ENCODE data around the gene KCNJ3.
"Not testable (repeated sequence)": the region's sequence is repeated elsewhere in the genome, so short reads cannot be mapped to it uniquely, and the experiment has no call there.

KCNJ3 gene

GRCh38 chr2:154844513-154844912, 146.0 kb downstream of the KCNJ3 start:
- H3K36me3 ChIP-seq = no peaks in the 10 kb centered on the region
- H3K4me1 ChIP-seq (ENCODE audit: control insufficient read depth in 1 of 2, insufficient read depth in 1 of 2, low read depth in 1 of 2, low read length in 1 of 2) = no peaks in the 10 kb centered on the region
- no peaks in the 10 kb centered on the region for H3K9me3 ChIP-seq
- no peak overlapping the region for H3K4me3 ChIP-seq (ENCODE audit: low read depth in 1 of 2, low read length in 1 of 2)
- TF ChIP-seq, protein P1, sequence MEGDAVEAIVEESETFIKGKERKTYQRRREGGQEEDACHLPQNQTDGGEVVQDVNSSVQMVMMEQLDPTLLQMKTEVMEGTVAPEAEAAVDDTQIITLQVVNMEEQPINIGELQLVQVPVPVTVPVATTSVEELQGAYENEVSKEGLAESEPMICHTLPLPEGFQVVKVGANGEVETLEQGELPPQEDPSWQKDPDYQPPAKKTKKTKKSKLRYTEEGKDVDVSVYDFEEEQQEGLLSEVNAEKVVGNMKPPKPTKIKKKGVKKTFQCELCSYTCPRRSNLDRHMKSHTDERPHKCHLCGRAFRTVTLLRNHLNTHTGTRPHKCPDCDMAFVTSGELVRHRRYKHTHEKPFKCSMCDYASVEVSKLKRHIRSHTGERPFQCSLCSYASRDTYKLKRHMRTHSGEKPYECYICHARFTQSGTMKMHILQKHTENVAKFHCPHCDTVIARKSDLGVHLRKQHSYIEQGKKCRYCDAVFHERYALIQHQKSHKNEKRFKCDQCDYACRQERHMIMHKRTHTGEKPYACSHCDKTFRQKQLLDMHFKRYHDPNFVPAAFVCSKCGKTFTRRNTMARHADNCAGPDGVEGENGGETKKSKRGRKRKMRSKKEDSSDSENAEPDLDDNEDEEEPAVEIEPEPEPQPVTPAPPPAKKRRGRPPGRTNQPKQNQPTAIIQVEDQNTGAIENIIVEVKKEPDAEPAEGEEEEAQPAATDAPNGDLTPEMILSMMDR (IDR thresholded peaks at IDR 0.05) = no peak
- no peak overlapping the region for H3K27ac ChIP-seq
- no peaks in the 10 kb centered on the region for H3K27me3 ChIP-seq

- Histone ChIP-seq H3K4me1 (ENCODE audit: control insufficient read depth in 1 of 2, insufficient read depth in 1 of 2, low read depth in 1 of 2, low read length in 1 of 2) (no peaks in the 10 kb centered on the region), H3K4me3 (ENCODE audit: low read depth in 1 of 2, low read length in 1 of 2) (no peak overlapping the region), H3K9me3 (no peaks in the 10 kb centered on the region), H3K27me3 (no peaks in the 10 kb centered on the region), H3K36me3 (no peaks in the 10 kb centered on the region), H3K27ac (no peak overlapping the region)
- TF ChIP-seq, protein P1 (IDR thresholded peaks at IDR 0.05) = no peak
These were observed 148.3 kb downstream of the KCNJ3 start for GRCh38 chr2:154846842-154847241.

DNA sequence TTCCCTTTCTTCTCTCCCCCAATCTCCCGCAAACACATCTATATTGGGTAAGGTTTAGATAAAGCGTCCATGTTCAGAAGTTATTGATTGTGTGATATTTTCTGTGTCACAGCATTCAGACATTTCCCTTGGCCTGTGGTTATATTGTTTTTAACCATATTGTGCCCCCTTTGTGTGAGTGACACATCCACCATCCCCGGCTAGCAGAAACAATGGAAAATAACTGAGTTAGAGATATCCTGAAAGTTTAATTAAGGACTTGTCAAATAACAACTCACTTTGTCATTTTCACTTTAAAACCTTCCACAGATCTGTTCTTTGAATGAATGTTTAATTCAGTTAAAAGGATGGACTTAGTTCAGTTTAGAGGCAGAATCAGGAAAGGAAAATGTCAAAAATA, 151.0 kb downstream of the KCNJ3 start:
- H3K9me3 ChIP-seq = no peaks in the 10 kb centered on the region
- no peaks in the 10 kb centered on the region for H3K27me3 ChIP-seq
- TF ChIP-seq, protein P1 (IDR thresholded peaks at IDR 0.05) = no peak
- H3K36me3 ChIP-seq = no peaks in the 10 kb centered on the region
- H3K4me3 ChIP-seq (ENCODE audit: low read depth in 1 of 2, low read length in 1 of 2) = no peak overlapping the region
- no peaks in the 10 kb centered on the region for H3K4me1 ChIP-seq (ENCODE audit: control insufficient read depth in 1 of 2, insufficient read depth in 1 of 2, low read depth in 1 of 2, low read length in 1 of 2)
- H3K27ac ChIP-seq = no peak overlapping the region

DNA sequence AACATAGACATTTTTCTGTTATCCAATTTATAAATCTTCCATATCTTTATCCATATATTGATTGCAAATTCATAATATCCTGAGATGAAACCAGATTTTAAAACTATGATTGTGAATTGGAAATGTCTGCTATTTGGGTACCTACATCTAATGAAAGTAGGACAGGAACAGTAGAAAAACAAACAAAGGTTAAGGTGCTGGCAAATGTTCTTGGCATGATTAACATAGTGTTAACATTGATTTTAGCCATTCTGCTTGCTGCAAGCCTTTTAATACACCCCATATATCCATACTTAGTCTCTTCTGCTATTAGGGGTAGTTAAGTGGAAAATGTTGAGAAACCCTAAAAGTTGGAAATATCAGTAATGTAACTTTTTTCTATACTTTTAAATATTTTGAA, 152.0 kb downstream of the KCNJ3 start:
- TF ChIP-seq, protein P1 (IDR thresholded peaks at IDR 0.05) = no peak
- no peaks in the 10 kb centered on the region for H3K27me3 ChIP-seq

DNA sequence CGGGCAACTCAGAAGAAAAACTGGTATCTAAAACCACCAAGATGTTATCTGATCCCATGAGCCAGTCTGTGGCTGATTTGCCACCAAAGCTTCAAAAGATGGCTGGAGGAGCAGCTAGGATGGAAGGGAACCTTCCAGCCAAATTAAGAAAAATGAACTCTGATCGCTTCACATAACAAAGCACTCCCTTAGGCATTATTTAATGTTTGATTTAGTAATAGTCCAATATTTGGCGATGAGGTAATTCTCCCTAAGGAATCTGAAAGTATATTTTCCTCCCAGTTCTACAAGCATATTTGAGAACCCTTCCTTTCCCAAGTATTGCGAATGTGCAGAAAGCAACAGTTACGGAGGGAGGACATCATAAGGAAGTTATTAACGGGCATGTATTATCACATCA, 156.6 kb downstream of the KCNJ3 start:
- Histone ChIP-seq H3K9me3 (no peaks in the 10 kb centered on the region), H3K27ac (no peak overlapping the region), H3K4me1 (ENCODE audit: control insufficient read depth in 1 of 2, insufficient read depth in 1 of 2, low read depth in 1 of 2, low read length in 1 of 2) (no peaks in the 10 kb centered on the region), H3K4me3 (ENCODE audit: low read depth in 1 of 2, low read length in 1 of 2) (no peak overlapping the region), H3K36me3 (no peaks in the 10 kb centered on the region), H3K27me3 (no peaks in the 10 kb centered on the region)
- TF ChIP-seq, protein P1 (IDR thresholded peaks at IDR 0.05) = no peak

More for the DNA sequence above, 152.0 kb downstream of the KCNJ3 start:
- no peak overlapping the region for H3K27ac ChIP-seq
- no peaks in the 10 kb centered on the region for H3K36me3 ChIP-seq
- H3K9me3 ChIP-seq = no peaks in the 10 kb centered on the region
- no peak overlapping the region for H3K4me3 ChIP-seq (ENCODE audit: low read depth in 1 of 2, low read length in 1 of 2)
- no peaks in the 10 kb centered on the region for H3K4me1 ChIP-seq (ENCODE audit: control insufficient read depth in 1 of 2, insufficient read depth in 1 of 2, low read depth in 1 of 2, low read length in 1 of 2)

DNA sequence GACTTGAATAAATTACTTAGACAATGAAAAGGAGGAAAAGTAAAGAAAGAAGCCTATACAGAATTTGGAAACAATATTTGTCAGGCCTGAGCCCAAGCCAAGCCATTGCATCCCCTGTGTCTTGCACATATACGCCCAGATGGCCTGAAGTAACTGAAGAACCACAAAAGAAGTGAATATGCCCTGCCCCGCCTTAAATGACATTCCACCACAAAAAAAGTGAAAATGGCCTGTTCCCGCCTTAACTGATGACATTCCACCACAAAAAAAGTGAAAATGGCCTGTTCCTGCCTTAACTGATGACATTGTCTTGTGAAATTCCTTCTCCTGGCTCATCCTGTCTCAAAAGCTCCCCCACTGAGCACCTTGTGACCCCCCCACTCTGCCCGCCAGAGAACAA, 168.7 kb downstream of the KCNJ3 start:
- H3K4me1 ChIP-seq (ENCODE audit: control insufficient read depth in 1 of 2, insufficient read depth in 1 of 2, low read depth in 1 of 2, low read length in 1 of 2); H3K9me3 ChIP-seq: not testable (repeated sequence)

More for the DNA sequence above, 168.7 kb downstream of the KCNJ3 start:
- not testable (repeated sequence) for H3K27ac ChIP-seq; H3K27me3 ChIP-seq; H3K36me3 ChIP-seq; H3K4me3 ChIP-seq (ENCODE audit: low read depth in 1 of 2, low read length in 1 of 2)

Measured in neutrophil (primary cell).